Common myeloid progenitor, CD34-positive (primary cell): ENCODE data around the gene RABL6.
"Not testable (repeated sequence)": the region's sequence is repeated elsewhere in the genome, so short reads cannot be mapped to it uniquely, and the experiment has no call there.

Source experiments
- CTCF ChIA-PET: fragments of 350-600 bp; sonication (Branson Sonifier 250); formaldehyde crosslinking; loops from one replicate; lab custom pipeline; 2021; ENCODE audit warnings: antibody characterized with exemption; lab: Charles Lee
- POLR2A ChIA-PET: fragments of 350-600 bp; sonication (Branson Sonifier 250); formaldehyde crosslinking; loops from one replicate; lab custom pipeline; 2021; ENCODE audit warnings: antibody characterized with exemption; lab: Charles Lee
- DNase-seq, 3 donors: peaks; one replicate each; pipeline versions ENCODE4 v3.0.0 to v3.0.0-alpha.2; 2013
- H3K27ac ChIP-seq, 2 experiments: 1 replicate in 1 of 2; 2 replicates in 1 of 2; pipeline ENCODE4 v1.7.0; 2013; ENCODE audit warnings: inconsistent platforms in 2 of 2, low read length in 2 of 2, mild to moderate bottlenecking in 2 of 2, low read depth in 1 of 2, moderate library complexity in 1 of 2; ENCODE audit not compliant: severe bottlenecking in 2 of 2, insufficient read depth in 1 of 2, poor library complexity in 1 of 2
- H3K27me3 ChIP-seq, 5 experiments: replicated peaks in 2 of 5; 1 replicate in 3 of 5; 2 replicates in 2 of 5; pipeline versions ENCODE4 v1.6.1 to v1.7.0; 2013; ENCODE audit warnings: low read length in 4 of 5, mild to moderate bottlenecking in 2 of 5, moderate library complexity in 2 of 5, inconsistent platforms in 1 of 5; ENCODE audit not compliant: insufficient read depth in 5 of 5, control insufficient read depth in 4 of 5
- H3K36me3 ChIP-seq, 4 experiments: 1 replicate in 2 of 4; 2 replicates in 2 of 4; pipeline versions ENCODE4 v1.6.1 to v1.7.0; 2013; ENCODE audit warnings: low read length in 3 of 4, control low read depth in 1 of 4, mild to moderate bottlenecking in 1 of 4; ENCODE audit not compliant: control insufficient read depth in 4 of 4, insufficient read depth in 4 of 4
- H3K4me1 ChIP-seq, 4 experiments: 1 replicate in 3 of 4; 2 replicates in 1 of 4; pipeline versions ENCODE4 v1.6.1 to v1.7.1; 2013; ENCODE audit warnings: low read length in 3 of 4, mild to moderate bottlenecking in 3 of 4, control low read depth in 1 of 4, inconsistent platforms in 1 of 4, moderate library complexity in 1 of 4; ENCODE audit not compliant: control insufficient read depth in 4 of 4, insufficient read depth in 4 of 4; ENCODE audit errors: control extremely low read depth in 1 of 4
- H3K4me3 ChIP-seq, 7 experiments: 1 replicate in 4 of 7; 2 replicates in 3 of 7; pipeline versions ENCODE4 v1.5.1 to v1.7.0; 2013; ENCODE audit warnings: mild to moderate bottlenecking in 7 of 7, low read length in 6 of 7, moderate library complexity in 6 of 7, inconsistent platforms in 2 of 7, low read depth in 2 of 7, control low read depth in 1 of 7; ENCODE audit not compliant: insufficient read depth in 4 of 7, control insufficient read depth in 1 of 7; ENCODE audit errors: extremely low read depth in 1 of 7
- H3K9me3 ChIP-seq, 5 experiments: 1 replicate in 4 of 5; 2 replicates in 1 of 5; pipeline versions ENCODE4 v1.6.1 to v1.7.1; 2013; ENCODE audit warnings: low read length in 4 of 5, mild to moderate bottlenecking in 2 of 5, inconsistent platforms in 1 of 5, low read depth in 1 of 5, moderate library complexity in 1 of 5; ENCODE audit not compliant: control insufficient read depth in 4 of 5, insufficient read depth in 2 of 5; ENCODE audit errors: control extremely low read depth in 1 of 5
- WGBS: methylation state at CpG from one replicate; pipeline ENCODE4 v1.1.5; 2013; ENCODE audit not compliant: insufficient coverage; 5-methylcytosine and 5-hydroxymethylcytosine counted together

RABL6 gene

GRCh38 chr9:136861874-136862457, 54.2 kb downstream of the RABL6 start:
- Histone ChIP-seq H3K9me3 (no peaks in the 10 kb centered on the region), H3K4me3 (no peak overlapping the region), H3K27ac (no peak overlapping the region), H3K27me3 (no peaks in the 10 kb centered on the region), H3K36me3 (peaks cover 2 to 38% (median 26%) of the 10 kb centered on the region in 4 experiments), H3K4me1 (peaks cover 0 to 10% (median 9%) of the 10 kb centered on the region in 4 experiments)
- WGBS = 94% methylated on average over 23 of the region's 26 CpGs
- ChIA-PET CTCF (interaction anchor here (1.1 to 1.2 kb wide), 2 partner anchors 17 to 26 kb away, joined by 3 to 5 read pairs; no protein-coding TSS in a partner anchor), POLR2A (interaction anchor here (0.6 kb wide), 1 partner anchor 20 kb away, joined by 3 read pairs; no protein-coding TSS in a partner anchor)
- no peak for DNase-seq

- Histone ChIP-seq H3K27ac (no peak overlapping the region), H3K4me3 (no peak overlapping the region), H3K36me3 (peaks cover 2 to 42% (median 26%) of the 10 kb centered on the region in 4 experiments), H3K27me3 (no peaks in the 10 kb centered on the region), H3K9me3 (no peaks in the 10 kb centered on the region), H3K4me1 (peaks cover 0 to 14% (median 11%) of the 10 kb centered on the region in 4 experiments)
- 95% methylated on average over 28 of the region's 31 CpGs for WGBS
- ChIA-PET CTCF (interaction anchor here (0.8 to 1.5 kb wide), 5 partner anchors 12 to 84 kb away, joined by 3 to 5 read pairs (median 4); partner anchors contain the start of gene AJM1), POLR2A (no interaction called here)
- no peak for DNase-seq
These were observed 55.3 kb downstream of the RABL6 start for GRCh38 chr9:136862849-136863622.

DNA sequence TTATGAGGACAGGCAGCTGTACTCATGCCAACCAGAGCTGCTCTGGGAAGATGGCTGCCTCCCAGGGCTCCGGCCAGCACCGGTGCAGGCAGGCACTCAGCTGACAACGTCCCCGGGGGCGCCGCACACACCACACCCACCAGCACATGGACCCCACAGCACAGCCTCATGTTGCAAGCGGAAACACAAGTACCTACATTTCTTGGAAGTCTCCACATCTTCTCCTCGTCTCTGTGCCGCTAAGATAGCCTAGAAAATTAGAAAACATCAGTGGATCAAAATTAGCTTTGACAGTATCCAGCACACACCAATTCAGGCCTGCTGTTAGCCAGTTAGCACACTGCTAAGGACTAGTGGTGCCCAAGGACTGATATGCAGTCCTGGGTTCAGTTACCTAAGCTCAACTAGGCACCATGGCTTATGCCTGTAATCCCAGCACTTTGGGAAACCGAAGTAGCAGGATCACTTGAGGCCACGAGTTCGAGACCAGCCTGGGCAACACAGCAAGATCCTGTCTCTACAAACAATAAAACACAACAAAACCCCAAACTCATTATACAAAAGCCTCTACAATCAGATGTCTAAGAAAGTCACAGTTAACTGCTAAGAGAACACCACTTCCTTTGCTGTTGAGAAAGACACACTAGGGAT, 56.0 kb downstream of the RABL6 start:
- POLR2A ChIA-PET = no interaction called here
- Histone ChIP-seq H3K27ac (no peak overlapping the region), H3K36me3 (peaks cover 2 to 46% (median 26%) of the 10 kb centered on the region in 4 experiments), H3K27me3 (no peaks in the 10 kb centered on the region), H3K4me1 (peaks cover 0 to 14% (median 11%) of the 10 kb centered on the region in 4 experiments), H3K9me3 (no peaks in the 10 kb centered on the region), H3K4me3 (no peak overlapping the region)
- CTCF ChIA-PET = interaction anchor here (0.8 to 1.5 kb wide), 4 partner anchors 12 to 84 kb away, joined by 3 to 4 read pairs (median 4); partner anchors contain the start of genes AJM1 and MAMDC4
- WGBS = 99% methylated on average over 8 of the region's 12 CpGs
- DNase-seq = no peak

DNA sequence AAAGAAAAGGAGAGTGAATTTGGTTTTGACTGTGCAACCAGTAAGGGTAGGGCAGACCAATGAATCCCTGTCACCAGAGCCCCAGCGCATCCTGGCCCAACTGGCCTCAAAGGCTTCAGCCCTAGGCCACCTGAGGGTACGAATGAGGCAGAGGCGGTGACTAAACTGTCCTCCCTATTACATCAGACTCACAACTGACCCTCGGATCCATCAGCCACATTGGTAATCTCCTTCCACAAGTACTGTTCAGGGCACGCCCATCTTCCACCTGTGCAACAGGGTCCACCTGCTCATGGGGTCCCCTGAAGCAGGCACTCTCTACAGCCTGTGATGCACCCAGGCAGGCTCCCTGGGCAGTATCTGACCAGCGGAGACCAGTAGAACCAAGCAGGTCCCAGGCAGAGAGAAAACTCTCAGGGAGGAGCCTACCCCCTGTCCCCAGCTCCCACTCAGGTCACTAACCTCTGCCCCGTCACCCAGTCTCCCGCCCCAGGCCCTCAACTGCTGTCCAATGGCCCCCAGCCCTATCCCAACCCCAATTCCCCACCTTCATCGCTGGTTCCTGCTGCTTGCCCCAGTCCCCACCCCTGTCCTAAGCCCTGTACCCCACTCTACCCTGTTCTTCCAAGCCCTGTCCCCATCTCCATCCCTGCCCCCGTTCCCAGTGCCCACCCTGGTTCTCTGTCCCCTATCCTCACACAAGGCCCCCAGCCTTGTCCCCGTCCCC, 57.5 kb downstream of the RABL6 start:
- Histone ChIP-seq H3K4me3 (peak overlapping the region; percentile 6 to 87 (median 80)), H3K4me1 (peaks cover 0 to 14% (median 11%) of the 10 kb centered on the region in 4 experiments), H3K27me3 (no peaks in the 10 kb centered on the region), H3K9me3 (no peaks in the 10 kb centered on the region), H3K36me3 (peaks cover 2 to 43% (median 25%) of the 10 kb centered on the region in 4 experiments), H3K27ac (peak overlapping the region; percentile 50 to 87)
- CTCF ChIA-PET = interaction anchor here (1.2 to 1.4 kb wide), 3 partner anchors 13 to 22 kb away, joined by 3 read pairs; partner anchors contain the start of gene MAMDC4
- WGBS = 87% methylated on average over 7 of the region's 11 CpGs
- POLR2A ChIA-PET = no interaction called here
- no peak for DNase-seq

DNA sequence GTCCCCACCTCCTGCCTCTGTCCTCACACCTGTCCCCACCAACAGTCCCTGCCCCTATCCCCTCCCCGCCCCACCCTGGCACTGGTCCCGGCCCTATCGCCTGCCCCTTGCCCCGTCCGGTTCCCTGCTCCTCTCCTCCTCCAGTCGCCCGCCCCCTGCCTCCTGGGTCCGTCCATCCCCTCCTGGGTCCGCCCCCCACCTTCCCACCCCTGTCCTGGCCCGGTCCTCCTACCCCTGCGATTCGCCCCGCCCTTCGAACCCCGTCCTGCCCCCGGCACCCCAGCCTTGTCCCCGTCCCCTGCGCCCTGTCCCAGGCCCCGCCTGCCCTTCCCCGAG, 58.0 kb downstream of the RABL6 start:
- no peaks in the 10 kb centered on the region for H3K27me3 ChIP-seq
- 0% methylated on average over 12 of the region's 20 CpGs for WGBS
- peaks cover 2 to 41% (median 23%) of the 10 kb centered on the region in 4 experiments for H3K36me3 ChIP-seq
- H3K9me3 ChIP-seq = no peaks in the 10 kb centered on the region
- CTCF ChIA-PET = interaction anchor here (1.4 kb wide), 1 partner anchor 22 kb away, joined by 3 read pairs; no protein-coding TSS in a partner anchor
- DNase-seq = no peak
- peak overlapping the region; percentile 48 to 87 (median 80) for H3K4me3 ChIP-seq
- POLR2A ChIA-PET = interaction anchor here (0.7 to 1.0 kb wide), 2 partner anchors 20 to 78 kb away, joined by 3 to 4 read pairs; partner anchors contain the start of gene TRAF2
- H3K27ac ChIP-seq = peak overlapping the region; percentile 54 to 87
- peaks cover 0 to 14% (median 11%) of the 10 kb centered on the region in 4 experiments for H3K4me1 ChIP-seq

GRCh38 chr9:136866898-136867421, 59.2 kb downstream of the RABL6 start:
- H3K9me3 ChIP-seq, DNase-seq, POLR2A ChIA-PET, H3K27me3 ChIP-seq, CTCF ChIA-PET: not testable (repeated sequence)
- Histone ChIP-seq H3K27ac (peak overlapping the region; percentile 61 to 74), H3K36me3 (peaks cover 2 to 29% (median 13%) of the 10 kb centered on the region in 4 experiments), H3K4me3 (peak overlapping the region; percentile 48 to 87 (median 80)), H3K4me1 (peaks cover 0 to 14% (median 11%) of the 10 kb centered on the region in 4 experiments)
- 83% methylated on average over 7 of the region's 29 CpGs for WGBS
